ENCODE measurements around the gene CCDC187. TPM values are rescaled to one million over a fixed set of nuclear protein-coding genes. Genes with fewer than 3 reads are reported as not detected.
A peak's percentile ranks its signal among the peaks of the same experiment; 100 is the strongest.

The CCDC187 gene
- total RNA-seq, 2 donors from 2014 or later = not detected

- DNase-seq (ENCODE audit: low spot score) (no peak), ATAC-seq (no peak)
- H3K4me1 Mint-ChIP-seq (ENCODE audit: low read depth in 2 of 2) = peaks cover 10 to 12% of the 10 kb centered on the region in 2 donors
- no peak overlapping the region for H3K27ac Mint-ChIP-seq
- peaks cover 6% of the 10 kb centered on the region for H3K36me3 Mint-ChIP-seq
- no peak overlapping the region for H3K4me3 Mint-ChIP-seq
- H3K9me3 Mint-ChIP-seq = no peaks in the 10 kb centered on the region
- no peaks in the 10 kb centered on the region for H3K27me3 Mint-ChIP-seq
These were observed 54.7 kb downstream of the CCDC187 start for GRCh38 chr9:136248951-136249876.

- no peak overlapping the region for H3K4me3 Mint-ChIP-seq
- DNase-seq (ENCODE audit: low spot score) (no peak), ATAC-seq (no peak)
- peaks cover 21 to 24% of the 10 kb centered on the region in 2 donors for H3K4me1 Mint-ChIP-seq (ENCODE audit: low read depth in 2 of 2)
- no peak overlapping the region for H3K27ac Mint-ChIP-seq
- no peaks in the 10 kb centered on the region for H3K9me3 Mint-ChIP-seq
- H3K36me3 Mint-ChIP-seq = peaks cover 6% of the 10 kb centered on the region
- H3K27me3 Mint-ChIP-seq = no peaks in the 10 kb centered on the region
These were observed 55.8 kb downstream of the CCDC187 start for GRCh38 chr9:136247947-136248637.

- H3K27me3 Mint-ChIP-seq = no peaks in the 10 kb centered on the region
- no peak overlapping the region for H3K4me3 Mint-ChIP-seq
- H3K27ac Mint-ChIP-seq = no peak overlapping the region
- H3K9me3 Mint-ChIP-seq = no peaks in the 10 kb centered on the region
- peaks cover 25 to 28% of the 10 kb centered on the region in 2 donors for H3K4me1 Mint-ChIP-seq (ENCODE audit: low read depth in 2 of 2)
- DNase-seq (ENCODE audit: low spot score) = no peak
- peaks cover 6% of the 10 kb centered on the region for H3K36me3 Mint-ChIP-seq
- no peak for ATAC-seq
These were observed 56.4 kb downstream of the CCDC187 start for GRCh38 chr9:136247551-136247916.

GRCh38 chr9:136246849-136247550, 56.9 kb downstream of the CCDC187 start:
- Mint-ChIP-seq H3K27me3 (no peaks in the 10 kb centered on the region), H3K27ac (no peak overlapping the region), H3K4me1 (ENCODE audit: low read depth in 2 of 2) (peaks cover 25 to 31% of the 10 kb centered on the region in 2 donors), H3K9me3 (no peaks in the 10 kb centered on the region), H3K36me3 (peaks cover 6% of the 10 kb centered on the region), H3K4me3 (no peak overlapping the region)
- no peak for ATAC-seq
- DNase-seq (ENCODE audit: low spot score) = no peak

GRCh38 chr9:136245219-136246150, 58.4 kb downstream of the CCDC187 start, which contains the start of gene QSOX2:
TSS of gene QSOX2 (minus strand) at chr9:136245812. CDS start at chr9:136245803, 9 bp downstream.
- peaks cover 6% of the 10 kb centered on the region for H3K36me3 Mint-ChIP-seq
- no peaks in the 10 kb centered on the region for H3K27me3 Mint-ChIP-seq
- H3K4me1 Mint-ChIP-seq (ENCODE audit: low read depth in 2 of 2) = peaks cover 30 to 39% of the 10 kb centered on the region in 2 donors
- DNase-seq (ENCODE audit: low spot score) = peak; percentile 87
- peak; percentile 81 to 89 for ATAC-seq
- no peaks in the 10 kb centered on the region for H3K9me3 Mint-ChIP-seq
- peak within 1 kb of the TSS; percentile 87 to 88 for H3K27ac Mint-ChIP-seq
- H3K4me3 Mint-ChIP-seq = peak within 1 kb of the TSS; percentile 99

- Mint-ChIP-seq H3K36me3 (peaks cover 6% of the 10 kb centered on the region), H3K9me3 (no peaks in the 10 kb centered on the region), H3K4me1 (ENCODE audit: low read depth in 2 of 2) (peaks cover 30 to 39% of the 10 kb centered on the region in 2 donors), H3K27me3 (no peaks in the 10 kb centered on the region), H3K4me3 (peak overlapping the region; percentile 99), H3K27ac (peak overlapping the region; percentile 87 to 88)
- DNase-seq (ENCODE audit: low spot score) (no peak), ATAC-seq (no peak)
These were observed 59.0 kb downstream of the CCDC187 start for GRCh38 chr9:136244969-136245218.

GRCh38 chr9:136244122-136244968, 59.5 kb downstream of the CCDC187 start:
- DNase-seq (ENCODE audit: low spot score) (peak; percentile 73), ATAC-seq (peak; percentile 52 to 55)
- peaks cover 30 to 42% of the 10 kb centered on the region in 2 donors for H3K4me1 Mint-ChIP-seq (ENCODE audit: low read depth in 2 of 2)
- H3K4me3 Mint-ChIP-seq = peak overlapping the region; percentile 99
- no peaks in the 10 kb centered on the region for H3K27me3 Mint-ChIP-seq
- peak overlapping the region; percentile 87 to 88 for H3K27ac Mint-ChIP-seq
- H3K9me3 Mint-ChIP-seq = no peaks in the 10 kb centered on the region
- H3K36me3 Mint-ChIP-seq = peaks cover 6% of the 10 kb centered on the region

- peak overlapping the region; percentile 87 to 88 for H3K27ac Mint-ChIP-seq
- peaks cover 30 to 44% of the 10 kb centered on the region in 2 donors for H3K4me1 Mint-ChIP-seq (ENCODE audit: low read depth in 2 of 2)
- peak in 1 of 2 donors; percentile 41 for ATAC-seq
- no peak for DNase-seq (ENCODE audit: low spot score)
- no peaks in the 10 kb centered on the region for H3K9me3 Mint-ChIP-seq
- H3K27me3 Mint-ChIP-seq = no peaks in the 10 kb centered on the region
- H3K36me3 Mint-ChIP-seq = peaks cover 6% of the 10 kb centered on the region
- H3K4me3 Mint-ChIP-seq = peak overlapping the region; percentile 99
These were observed 60.3 kb downstream of the CCDC187 start for GRCh38 chr9:136243631-136244030.

GRCh38 chr9:136242918-136243525, 60.9 kb downstream of the CCDC187 start:
- ATAC-seq = no peak
- Mint-ChIP-seq H3K9me3 (no peaks in the 10 kb centered on the region), H3K4me3 (peak overlapping the region; percentile 99), H3K27me3 (no peaks in the 10 kb centered on the region), H3K4me1 (ENCODE audit: low read depth in 2 of 2) (peaks cover 30 to 50% of the 10 kb centered on the region in 2 donors), H3K36me3 (peaks cover 6% of the 10 kb centered on the region), H3K27ac (peak overlapping the region; percentile 87 to 88)
- DNase-seq (ENCODE audit: low spot score) = no peak

GRCh38 chr9:136242248-136242647, 61.6 kb downstream of the CCDC187 start:
- H3K27ac Mint-ChIP-seq = no peak overlapping the region
- no peaks in the 10 kb centered on the region for H3K27me3 Mint-ChIP-seq
- no peak overlapping the region for H3K4me3 Mint-ChIP-seq
- peaks cover 6% of the 10 kb centered on the region for H3K36me3 Mint-ChIP-seq
- peaks cover 30 to 51% of the 10 kb centered on the region in 2 donors for H3K4me1 Mint-ChIP-seq (ENCODE audit: low read depth in 2 of 2)
- DNase-seq (ENCODE audit: low spot score) (no peak), ATAC-seq (no peak)
- no peaks in the 10 kb centered on the region for H3K9me3 Mint-ChIP-seq

GRCh38 chr9:136241542-136241941, 62.4 kb downstream of the CCDC187 start:
- ATAC-seq (no peak), DNase-seq (ENCODE audit: low spot score) (no peak)
- H3K36me3 Mint-ChIP-seq = peaks cover 6% of the 10 kb centered on the region
- no peaks in the 10 kb centered on the region for H3K27me3 Mint-ChIP-seq
- no peak overlapping the region for H3K27ac Mint-ChIP-seq
- H3K4me1 Mint-ChIP-seq (ENCODE audit: low read depth in 2 of 2) = peaks cover 30 to 51% of the 10 kb centered on the region in 2 donors
- H3K9me3 Mint-ChIP-seq = no peaks in the 10 kb centered on the region
- no peak overlapping the region for H3K4me3 Mint-ChIP-seq

- H3K36me3 Mint-ChIP-seq = peaks cover 6% of the 10 kb centered on the region
- ATAC-seq (no peak), DNase-seq (ENCODE audit: low spot score) (no peak)
- no peak overlapping the region for H3K27ac Mint-ChIP-seq
- no peak overlapping the region for H3K4me3 Mint-ChIP-seq
- H3K9me3 Mint-ChIP-seq = no peaks in the 10 kb centered on the region
- H3K27me3 Mint-ChIP-seq = no peaks in the 10 kb centered on the region
- peaks cover 30 to 50% of the 10 kb centered on the region in 2 donors for H3K4me1 Mint-ChIP-seq (ENCODE audit: low read depth in 2 of 2)
These were observed 63.0 kb downstream of the CCDC187 start for GRCh38 chr9:136240941-136241340.
